ENCODE results near the gene KLRC1.
"Not testable (repeated sequence)": the region's sequence is repeated elsewhere in the genome, so short reads cannot be mapped to it uniquely, and the experiment has no call there.

Gene KLRC1

DNA sequence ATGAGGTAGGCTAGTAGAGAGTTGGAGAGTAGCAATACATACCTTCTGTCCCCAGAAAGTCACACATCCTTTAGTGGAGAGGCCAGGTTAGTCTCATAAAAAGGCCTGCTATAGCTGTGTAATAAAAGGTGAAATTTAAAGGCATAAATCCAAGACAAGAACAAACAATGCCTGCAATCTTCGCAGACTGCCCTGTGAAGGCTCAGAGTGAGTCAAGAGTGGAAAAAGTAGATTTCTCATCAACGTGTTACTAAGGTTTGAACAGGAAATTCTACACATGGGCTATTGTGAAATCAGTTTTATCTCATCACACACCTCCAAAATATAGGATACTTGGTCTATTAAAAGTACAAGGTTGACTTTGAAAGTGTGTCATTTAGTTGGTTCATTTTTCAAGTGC, at the start of gene KLRC1:
TSS of gene KLRC1 (minus strand) at position 222 of the 400 bp plus-strand sequence. CDS start 2,221 bp downstream, outside the sequence.
- no peak for DNase-seq (ENCODE audit: insufficient read length, low spot score)
- no peak for FAIRE-seq

GRCh38 chr12:10501030-10501429, 47.9 kb upstream of the KLRC1 start:
- DNase-seq (ENCODE audit: insufficient read length, low spot score), result peak; percentile 1
- FAIRE-seq, result no peak

- DNase-seq (ENCODE audit: insufficient read length, low spot score) (no peak), FAIRE-seq (no peak)
Measured at GRCh38 chr12:10498042-10498441, 44.9 kb upstream of the KLRC1 start.

DNA sequence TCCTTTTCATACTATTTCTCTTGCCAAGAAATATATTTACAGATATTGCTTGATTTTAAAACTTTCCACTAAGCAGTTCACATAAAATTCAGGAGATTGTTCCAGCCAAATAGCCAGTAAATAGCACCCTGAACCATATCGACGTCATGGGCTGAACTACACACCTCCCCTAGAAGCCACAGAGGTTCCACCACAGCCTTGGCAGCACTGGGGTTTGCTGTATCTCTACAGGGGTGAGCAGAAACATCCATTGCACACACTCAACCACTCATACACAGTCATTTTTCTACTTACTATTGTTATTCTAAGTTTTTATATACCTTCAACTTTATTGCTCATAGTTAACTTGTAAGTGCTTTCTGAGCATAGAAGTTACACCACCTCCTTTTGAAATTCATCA, 44.4 kb upstream of the KLRC1 start:
- FAIRE-seq (no peak), DNase-seq (ENCODE audit: insufficient read length, low spot score) (no peak)

DNA sequence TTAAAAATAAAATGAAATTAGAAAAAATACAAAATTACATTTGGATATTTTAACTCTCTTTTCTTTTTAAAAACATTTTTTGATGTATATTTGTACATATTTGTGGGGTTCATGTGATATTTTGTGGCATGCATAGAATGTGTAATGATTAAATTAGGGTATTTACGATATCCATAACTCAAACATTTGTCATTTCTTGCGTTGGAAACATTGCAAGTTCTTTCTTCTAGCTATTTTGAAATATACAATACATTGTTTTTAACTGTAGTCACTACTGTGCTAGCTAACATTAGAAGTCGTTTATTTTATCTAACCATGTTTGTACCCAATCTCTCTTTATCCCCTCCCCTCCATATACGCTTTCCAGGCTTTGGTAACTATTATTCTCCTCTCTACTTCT, 38.6 kb upstream of the KLRC1 start:
- no peak for FAIRE-seq

DNA sequence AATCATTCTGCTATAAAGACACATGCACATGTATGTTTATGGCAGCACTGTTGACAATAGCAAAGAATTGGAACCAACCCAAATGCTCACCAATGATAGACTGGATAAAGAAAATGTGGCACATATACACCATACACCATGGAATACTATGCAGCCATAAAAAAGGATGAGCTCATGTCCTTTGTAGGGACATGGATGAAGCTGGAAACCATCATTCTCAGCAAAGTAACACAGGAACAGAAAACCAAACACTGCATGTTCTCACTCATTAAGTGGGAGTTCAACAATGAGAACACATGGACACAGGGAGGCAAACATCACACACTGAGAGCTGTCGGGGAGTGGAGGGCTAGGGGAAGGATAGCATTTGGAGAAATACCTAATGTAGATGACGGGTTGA, 34.2 kb upstream of the KLRC1 start:
- FAIRE-seq; DNase-seq (ENCODE audit: insufficient read length, low spot score): not testable (repeated sequence)

More for the DNA sequence above, 38.6 kb upstream of the KLRC1 start:
- no peak for DNase-seq (ENCODE audit: insufficient read length, low spot score)

GRCh38 chr12:10481901-10482300, 28.7 kb upstream of the KLRC1 start:
- not testable (repeated sequence) for FAIRE-seq; DNase-seq (ENCODE audit: insufficient read length, low spot score)

DNA sequence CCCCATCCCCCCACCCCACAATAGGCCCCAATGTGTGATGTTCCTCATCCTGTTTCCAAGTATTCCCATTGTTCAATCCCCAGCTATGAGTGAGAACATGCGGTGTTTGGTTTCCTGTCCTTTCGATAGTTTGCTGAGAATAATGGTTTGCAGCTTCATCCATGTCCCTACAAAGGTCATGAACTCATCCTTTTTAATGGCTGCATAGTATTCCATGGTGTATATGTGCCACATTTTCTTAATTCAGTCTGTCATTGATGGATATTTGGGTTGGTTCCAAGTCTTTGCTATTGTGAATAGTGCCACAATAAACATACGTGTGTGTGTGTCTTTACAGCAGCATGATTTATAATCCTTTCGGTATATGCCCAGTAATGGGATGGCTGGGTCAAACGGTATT, 19.6 kb upstream of the KLRC1 start:
- FAIRE-seq; DNase-seq (ENCODE audit: insufficient read length, low spot score): not testable (repeated sequence)

- DNase-seq (ENCODE audit: insufficient read length, low spot score) (no peak), FAIRE-seq (no peak)
Measured at GRCh38 chr12:10469701-10470100, 16.5 kb upstream of the KLRC1 start.

- no peak for FAIRE-seq
Measured at GRCh38 chr12:10466311-10466710, 13.1 kb upstream of the KLRC1 start.

GRCh38 chr12:10457760-10458159, 4.6 kb upstream of the KLRC1 start:
- FAIRE-seq (no peak), DNase-seq (ENCODE audit: insufficient read length, low spot score) (no peak)

More at GRCh38 chr12:10466311-10466710, 13.1 kb upstream of the KLRC1 start:
- no peak for DNase-seq (ENCODE audit: insufficient read length, low spot score)

- FAIRE-seq (no peak), DNase-seq (ENCODE audit: insufficient read length, low spot score) (no peak)
Measured at GRCh38 chr12:10456856-10457255, 3.7 kb upstream of the KLRC1 start.

- DNase-seq (ENCODE audit: insufficient read length, low spot score), result no peak
- FAIRE-seq, result no peak
Measured at GRCh38 chr12:10455766-10456165, 2.6 kb upstream of the KLRC1 start.

- FAIRE-seq (no peak), DNase-seq (ENCODE audit: insufficient read length, low spot score) (no peak)
Measured at GRCh38 chr12:10454531-10454930, 1.4 kb upstream of the KLRC1 start.

GRCh38 chr12:10448236-10448635, 4.9 kb downstream of the KLRC1 start:
- DNase-seq (ENCODE audit: insufficient read length, low spot score), result no peak
- FAIRE-seq, result no peak

GRCh38 chr12:10446052-10446451, 7.1 kb downstream of the KLRC1 start:
- not testable (repeated sequence) for DNase-seq (ENCODE audit: insufficient read length, low spot score)
- FAIRE-seq, result peak; percentile 86

GRCh38 chr12:10441144-10441543, 12.0 kb downstream of the KLRC1 start:
- not testable (repeated sequence) for FAIRE-seq; DNase-seq (ENCODE audit: insufficient read length, low spot score)

DNA sequence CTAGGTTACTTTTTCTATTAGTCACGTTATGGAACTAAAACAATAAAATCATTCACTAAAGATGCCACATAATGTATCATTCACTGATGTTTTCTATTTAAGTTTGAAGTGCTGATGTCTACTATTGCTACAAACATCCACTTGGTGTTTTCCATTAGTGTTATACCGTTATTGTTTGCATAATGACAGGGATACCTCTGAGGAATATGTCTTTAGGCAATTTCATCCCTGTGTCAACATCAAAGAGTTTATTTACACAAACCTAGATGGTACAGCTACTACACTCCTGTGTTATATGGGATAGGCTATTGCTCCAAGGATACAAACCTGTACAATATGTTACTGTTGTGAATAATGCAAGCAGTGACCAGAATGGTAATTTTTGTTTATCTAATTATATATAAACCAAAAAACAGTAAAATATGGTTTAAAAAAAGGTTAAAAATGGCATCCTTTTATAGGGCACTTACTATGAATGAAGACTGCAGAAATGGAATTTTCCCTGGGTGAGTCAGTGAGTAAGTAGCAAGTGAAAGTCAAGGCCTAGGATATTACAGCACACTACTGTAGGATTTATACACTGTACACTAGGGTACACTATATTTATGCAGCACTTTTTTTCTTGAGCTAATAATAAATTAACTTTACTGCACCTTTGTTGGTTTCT, 13.4 kb downstream of the KLRC1 start:
- peak; percentile 98 for FAIRE-seq
- DNase-seq (ENCODE audit: insufficient read length, low spot score), result not testable (repeated sequence)

DNA sequence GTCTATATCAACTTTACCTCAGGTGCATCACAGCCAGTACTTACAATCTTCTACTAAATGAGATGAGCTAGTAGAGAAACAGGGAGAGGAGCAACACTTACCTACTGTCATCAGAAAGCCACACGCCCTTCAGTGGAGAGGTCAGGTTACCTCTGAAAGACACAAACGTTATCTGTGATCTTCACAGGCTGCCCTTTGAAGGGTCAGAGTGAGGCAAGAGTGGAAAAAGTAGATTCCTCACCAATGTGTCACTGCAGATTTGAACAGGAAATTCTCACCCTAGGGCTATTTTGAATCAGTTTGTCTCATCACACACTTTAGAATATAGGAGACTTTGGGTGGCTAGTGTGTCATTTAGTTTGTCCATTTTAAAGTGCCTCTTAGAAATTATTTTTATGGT, 15.6 kb downstream of the KLRC1 start:
- DNase-seq (ENCODE audit: insufficient read length, low spot score), result not testable (repeated sequence)
- peak; percentile 99 for FAIRE-seq

- DNase-seq (ENCODE audit: insufficient read length, low spot score), result not testable (repeated sequence)
- FAIRE-seq, result peak; percentile 90
Measured at GRCh38 chr12:10435816-10436215, 17.4 kb downstream of the KLRC1 start, which contains the start of gene KLRC2. KLRC2 (minus strand) TSS chr12:10436010; CDS start chr12:10435986, 24 bp downstream.

GRCh38 chr12:10430623-10431022, 22.6 kb downstream of the KLRC1 start:
- FAIRE-seq; DNase-seq (ENCODE audit: insufficient read length, low spot score): not testable (repeated sequence)

- FAIRE-seq; DNase-seq (ENCODE audit: insufficient read length, low spot score): not testable (repeated sequence)
Measured at GRCh38 chr12:10425938-10426337, 27.2 kb downstream of the KLRC1 start.

All from HTR-8/SVneo (cell line).